ENCODE measurements around the gene BOLA2B.
A peak's percentile ranks its signal among the peaks of the same experiment; 100 is the strongest.
"Not testable (repeated sequence)": the region's sequence is repeated elsewhere in the genome, so short reads cannot be mapped to it uniquely, and the experiment has no call there.

The BOLA2B gene

DNA sequence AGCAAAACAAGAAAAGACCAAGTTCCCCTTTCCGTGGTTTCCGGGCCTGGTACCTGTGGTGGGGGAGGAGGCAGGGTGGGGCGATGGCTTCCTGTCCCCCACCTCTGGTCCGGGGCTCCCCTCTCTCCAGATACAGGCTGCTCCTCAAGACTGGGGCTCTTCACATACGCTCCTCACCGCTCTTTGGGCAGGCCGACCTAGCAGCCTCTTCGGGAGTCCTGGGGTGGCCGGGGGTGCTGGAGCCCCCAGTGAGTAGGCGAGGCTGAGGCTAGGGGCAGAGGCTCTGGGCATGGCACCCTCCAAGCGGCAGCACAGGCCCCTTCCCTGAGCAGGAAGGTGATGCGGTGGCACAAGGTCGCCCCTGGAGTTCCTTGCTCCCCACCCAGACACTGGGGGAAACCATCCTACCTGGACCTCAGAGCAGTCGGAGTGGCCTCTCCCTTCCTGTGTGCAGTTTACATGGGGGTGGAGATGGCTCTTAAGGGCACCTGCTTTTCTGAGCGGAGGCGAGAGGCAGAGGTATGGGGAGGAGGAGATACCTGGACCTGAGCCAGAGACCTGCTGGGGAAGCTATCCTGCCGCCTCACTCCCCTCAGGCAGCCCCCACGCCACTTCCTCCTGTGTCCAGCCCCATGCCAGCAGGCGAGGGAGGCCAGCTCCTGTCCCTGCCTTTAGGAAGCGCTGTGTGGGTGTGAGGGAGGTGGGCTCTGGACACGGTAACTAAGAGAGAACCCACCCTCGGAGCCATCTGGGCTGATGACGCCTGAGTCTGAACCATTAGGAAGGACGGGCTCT is 9.2 kb downstream of the BOLA2B start:
- DNase-seq: no peak

- DNase-seq: peak; percentile 72
These were observed 10.0 kb downstream of the BOLA2B start, which contains the start of gene CORO1A for GRCh38 chr16:30183233-30184095. CORO1A (plus strand) TSS chr16:30183602; CDS start chr16:30185210, 1,608 bp downstream.

GRCh38 chr16:30180741-30181140 is 12.7 kb downstream of the BOLA2B start:
- DNase-seq: no peak

GRCh38 chr16:30179931-30180330 is 13.5 kb downstream of the BOLA2B start:
- no peak for DNase-seq

GRCh38 chr16:30179195-30179594 is 14.3 kb downstream of the BOLA2B start:
- DNase-seq: no peak

- not testable (repeated sequence) for DNase-seq
These were observed 16.6 kb downstream of the BOLA2B start for GRCh38 chr16:30176876-30177275.

- no peak for DNase-seq
These were observed 20.4 kb downstream of the BOLA2B start for GRCh38 chr16:30173054-30173453.

- DNase-seq: not testable (repeated sequence)
These were observed 23.3 kb downstream of the BOLA2B start for GRCh38 chr16:30170145-30170544.

- DNase-seq: not testable (repeated sequence)
These were observed 24.1 kb downstream of the BOLA2B start for GRCh38 chr16:30169416-30169815.

- DNase-seq: not testable (repeated sequence)
These were observed 24.7 kb downstream of the BOLA2B start for GRCh38 chr16:30168746-30169145.

DNA sequence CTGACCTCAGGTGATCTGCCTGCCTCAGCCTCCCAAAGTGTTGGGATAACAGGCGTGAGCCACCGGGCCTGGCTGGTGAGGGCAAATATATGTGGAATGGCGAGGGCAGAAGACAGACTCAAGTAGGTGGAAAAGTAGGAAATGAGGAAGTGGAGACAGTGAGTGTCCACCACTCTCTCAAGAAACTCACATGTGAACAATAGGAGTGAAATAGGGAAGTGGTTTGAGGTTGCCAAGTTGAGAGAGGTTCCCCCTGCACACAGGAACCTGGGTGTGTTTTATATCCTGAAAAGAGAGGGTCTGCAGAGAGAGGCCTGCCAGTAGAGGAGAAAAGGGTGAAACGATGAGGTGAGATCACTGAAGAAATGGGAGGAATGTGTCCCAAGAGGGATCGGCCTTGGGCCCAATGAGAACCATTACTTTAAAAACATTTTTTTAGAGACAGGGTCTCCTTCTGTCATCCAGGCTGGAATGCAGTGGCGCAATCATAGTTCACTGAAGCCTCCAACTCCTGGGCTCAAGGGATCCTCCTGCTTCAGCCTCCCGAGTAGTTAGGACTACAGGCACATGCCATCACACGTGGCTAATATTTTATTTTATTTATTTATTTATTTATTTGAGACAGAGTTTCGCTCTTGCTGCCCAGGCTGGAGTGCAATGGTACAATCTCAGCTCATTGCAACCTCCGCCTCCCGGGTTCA is 27.1 kb downstream of the BOLA2B start:
- no peak for DNase-seq

GRCh38 chr16:30163538-30163937 is 29.9 kb downstream of the BOLA2B start:
- no peak for DNase-seq

DNA sequence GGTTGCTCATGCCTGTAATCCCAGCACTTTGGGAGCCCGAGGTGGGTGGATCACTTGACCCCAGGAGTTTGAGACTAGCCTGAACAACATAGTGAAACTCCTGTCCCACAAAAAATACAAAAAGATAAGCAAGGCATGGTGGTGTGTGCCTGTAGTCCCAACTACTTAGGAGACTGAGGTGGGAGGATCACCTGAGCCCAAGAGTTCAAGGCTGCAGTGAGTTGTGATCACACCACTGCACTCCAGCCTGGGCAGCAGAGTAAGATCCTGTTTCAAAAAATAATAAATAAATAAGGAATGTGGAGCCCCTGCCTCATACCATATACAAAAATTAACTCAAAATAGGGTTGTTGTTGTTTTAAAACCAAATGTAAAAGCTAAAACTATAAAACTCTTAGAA is 36.3 kb downstream of the BOLA2B start:
- DNase-seq: no peak

GRCh38 chr16:30155188-30155587 is 38.3 kb downstream of the BOLA2B start:
- no peak for DNase-seq

GRCh38 chr16:30152517-30152916 is 40.9 kb downstream of the BOLA2B start:
- no peak for DNase-seq

DNA sequence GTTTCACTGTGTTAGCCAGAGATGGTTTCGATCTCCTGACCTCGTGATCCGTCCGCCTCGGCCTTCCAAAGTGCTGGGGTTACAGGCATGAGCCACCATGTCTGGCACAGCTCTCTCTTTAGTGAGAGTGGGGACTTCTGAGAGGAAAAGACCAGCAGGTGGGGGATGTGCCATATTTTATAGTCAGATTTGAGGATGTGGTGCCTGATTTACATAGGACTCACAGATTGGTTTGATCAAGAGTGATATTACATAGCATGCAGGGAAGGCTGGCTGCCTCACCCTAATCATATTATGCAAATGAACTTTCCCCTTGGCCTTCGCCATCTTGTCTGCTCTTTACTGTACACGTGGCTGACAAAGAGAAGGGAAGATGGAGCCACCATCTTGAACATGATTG is 42.4 kb downstream of the BOLA2B start:
- DNase-seq: no peak

GRCh38 chr16:30149250-30149930 is 44.1 kb downstream of the BOLA2B start:
- no peak for DNase-seq

GRCh38 chr16:30147843-30148510 is 45.5 kb downstream of the BOLA2B start:
- DNase-seq: no peak

DNA sequence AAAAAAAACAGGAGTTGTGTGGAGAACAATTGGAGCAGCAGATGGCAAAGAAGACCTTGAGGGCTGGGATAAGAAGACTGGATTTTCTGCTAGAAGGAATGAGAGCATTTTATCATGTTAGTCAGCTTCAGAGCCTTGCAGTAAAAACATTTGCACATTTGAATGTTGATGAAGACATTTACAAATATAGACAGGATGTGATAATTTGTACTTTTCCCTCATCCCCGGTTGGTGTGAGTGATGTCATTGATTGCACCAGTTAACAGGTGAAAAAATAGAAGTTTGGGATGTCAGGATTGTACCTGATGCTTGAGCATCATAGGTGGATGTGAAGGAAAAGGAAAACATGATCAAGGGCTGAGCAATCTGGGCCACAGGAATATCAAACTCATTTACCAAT is 47.8 kb downstream of the BOLA2B start:
- DNase-seq: no peak

- DNase-seq: no peak
These were observed 48.5 kb downstream of the BOLA2B start for GRCh38 chr16:30144917-30145316.

- DNase-seq: no peak
These were observed 49.4 kb downstream of the BOLA2B start for GRCh38 chr16:30144017-30144416.

DNA sequence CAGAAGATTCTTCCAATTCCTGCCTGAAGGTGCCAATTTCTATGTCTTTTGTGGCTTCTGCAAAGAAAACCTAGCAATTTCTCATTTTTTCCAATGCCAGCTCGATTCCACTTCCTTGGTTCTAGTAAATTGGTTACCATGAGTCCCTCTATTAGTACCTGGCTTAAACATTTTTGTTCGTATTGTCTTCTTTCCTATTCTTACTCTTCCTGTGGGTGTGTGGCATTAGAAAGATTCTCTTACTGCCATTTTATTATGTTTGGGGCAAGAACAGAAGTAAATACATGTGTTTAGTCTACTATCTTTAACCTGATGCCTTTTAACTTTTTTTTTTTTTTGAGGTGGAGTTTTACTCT is 50.1 kb downstream of the BOLA2B start:
- DNase-seq: no peak

Data from activated gamma-delta T cell (primary cell).